Measurements from ENCODE around the gene SHISA5.

Gene SHISA5

GRCh38 chr3:48456456-48456855 lies 47.5 kb downstream of the SHISA5 start:
- DNase-seq = no peak

GRCh38 chr3:48451270-48451669 lies 52.7 kb downstream of the SHISA5 start:
- DNase-seq = no peak

- peak; percentile 80 to 92 for DNase-seq
Measured at GRCh38 chr3:48446425-48447193, 57.4 kb downstream of the SHISA5 start, which contains the start of gene ATRIP. ATRIP (plus strand) TSS chr3:48446737; CDS start chr3:48446846, 109 bp downstream.

GRCh38 chr3:48446043-48446424 lies 57.9 kb downstream of the SHISA5 start:
- no peak for DNase-seq

- DNase-seq = no peak
Measured at GRCh38 chr3:48445277-48445882, 58.6 kb downstream of the SHISA5 start.

- DNase-seq = no peak
Measured at GRCh38 chr3:48441940-48442339, 62.0 kb downstream of the SHISA5 start.

- DNase-seq = no peak
Measured at GRCh38 chr3:48440590-48440958, 63.4 kb downstream of the SHISA5 start.

- DNase-seq = peak; percentile 96 to 97
Measured at GRCh38 chr3:48439820-48440589, 64.0 kb downstream of the SHISA5 start, which contains the start of the genes CCDC51 and TMA7. CCDC51 (minus strand) TSS chr3:48440119; CDS start chr3:48435128, 4,991 bp downstream. TMA7 (plus strand) TSS chr3:48440257; CDS start chr3:48440297, 40 bp downstream.

- DNase-seq = no peak
Measured at GRCh38 chr3:48437812-48438211, 66.2 kb downstream of the SHISA5 start.

GRCh38 chr3:48436855-48437254 lies 67.1 kb downstream of the SHISA5 start:
- no peak for DNase-seq

- no peak for DNase-seq
Measured at GRCh38 chr3:48436477-48436787, 67.5 kb downstream of the SHISA5 start.

GRCh38 chr3:48435774-48436476 lies 68.0 kb downstream of the SHISA5 start:
- DNase-seq = peak; percentile 72 to 92

- DNase-seq = no peak
Measured at GRCh38 chr3:48435223-48435595, 68.8 kb downstream of the SHISA5 start.

- DNase-seq = no peak
Measured at GRCh38 chr3:48434591-48435222, 69.3 kb downstream of the SHISA5 start.

- no peak for DNase-seq
Measured at GRCh38 chr3:48433472-48434118, 70.4 kb downstream of the SHISA5 start.

- DNase-seq = no peak
Measured at GRCh38 chr3:48432411-48433371, 71.3 kb downstream of the SHISA5 start.

GRCh38 chr3:48431224-48432029 lies 72.5 kb downstream of the SHISA5 start:
- no peak for DNase-seq

- DNase-seq = no peak
Measured at GRCh38 chr3:48430708-48431101, 73.3 kb downstream of the SHISA5 start.

- no peak for DNase-seq
Measured at GRCh38 chr3:48429960-48430707, 73.8 kb downstream of the SHISA5 start, which contains the start of gene PLXNB1. PLXNB1 (minus strand) TSS chr3:48430086; CDS start chr3:48424611, 5,475 bp downstream.
